ENCODE measurements around the gene SPINT2.
"Not testable (repeated sequence)": the region's sequence is repeated elsewhere in the genome, so short reads cannot be mapped to it uniquely, and the experiment has no call there.

The SPINT2 gene, protein sequence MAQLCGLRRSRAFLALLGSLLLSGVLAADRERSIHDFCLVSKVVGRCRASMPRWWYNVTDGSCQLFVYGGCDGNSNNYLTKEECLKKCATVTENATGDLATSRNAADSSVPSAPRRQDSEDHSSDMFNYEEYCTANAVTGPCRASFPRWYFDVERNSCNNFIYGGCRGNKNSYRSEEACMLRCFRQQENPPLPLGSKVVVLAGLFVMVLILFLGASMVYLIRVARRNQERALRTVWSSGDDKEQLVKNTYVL

DNA sequence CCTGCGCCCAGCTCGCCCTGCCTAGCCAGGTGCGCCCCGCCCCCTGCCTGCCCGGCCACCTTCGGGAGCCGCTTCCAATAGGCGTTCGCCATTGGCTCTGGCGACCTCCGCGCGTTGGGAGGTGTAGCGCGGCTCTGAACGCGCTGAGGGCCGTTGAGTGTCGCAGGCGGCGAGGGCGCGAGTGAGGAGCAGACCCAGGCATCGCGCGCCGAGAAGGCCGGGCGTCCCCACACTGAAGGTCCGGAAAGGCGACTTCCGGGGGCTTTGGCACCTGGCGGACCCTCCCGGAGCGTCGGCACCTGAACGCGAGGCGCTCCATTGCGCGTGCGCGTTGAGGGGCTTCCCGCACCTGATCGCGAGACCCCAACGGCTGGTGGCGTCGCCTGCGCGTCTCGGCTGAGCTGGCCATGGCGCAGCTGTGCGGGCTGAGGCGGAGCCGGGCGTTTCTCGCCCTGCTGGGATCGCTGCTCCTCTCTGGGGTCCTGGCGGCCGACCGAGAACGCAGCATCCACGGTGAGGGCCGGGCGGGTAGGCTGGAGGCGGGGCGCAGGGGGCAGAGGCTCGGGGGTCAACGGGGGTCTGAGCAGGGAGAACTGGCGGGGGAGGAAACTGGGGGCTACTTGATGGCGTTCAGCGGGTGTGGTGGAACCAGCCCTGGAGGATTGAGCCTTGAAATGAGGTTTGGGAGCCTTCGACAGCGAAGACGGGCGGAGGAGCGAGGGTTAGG is at the start of gene SPINT2:
SPINT2 (plus strand) TSS at position 88 of the 727 bp plus-strand sequence; CDS start at position 408, 320 bp downstream.
- no peak for DNase-seq

DNA sequence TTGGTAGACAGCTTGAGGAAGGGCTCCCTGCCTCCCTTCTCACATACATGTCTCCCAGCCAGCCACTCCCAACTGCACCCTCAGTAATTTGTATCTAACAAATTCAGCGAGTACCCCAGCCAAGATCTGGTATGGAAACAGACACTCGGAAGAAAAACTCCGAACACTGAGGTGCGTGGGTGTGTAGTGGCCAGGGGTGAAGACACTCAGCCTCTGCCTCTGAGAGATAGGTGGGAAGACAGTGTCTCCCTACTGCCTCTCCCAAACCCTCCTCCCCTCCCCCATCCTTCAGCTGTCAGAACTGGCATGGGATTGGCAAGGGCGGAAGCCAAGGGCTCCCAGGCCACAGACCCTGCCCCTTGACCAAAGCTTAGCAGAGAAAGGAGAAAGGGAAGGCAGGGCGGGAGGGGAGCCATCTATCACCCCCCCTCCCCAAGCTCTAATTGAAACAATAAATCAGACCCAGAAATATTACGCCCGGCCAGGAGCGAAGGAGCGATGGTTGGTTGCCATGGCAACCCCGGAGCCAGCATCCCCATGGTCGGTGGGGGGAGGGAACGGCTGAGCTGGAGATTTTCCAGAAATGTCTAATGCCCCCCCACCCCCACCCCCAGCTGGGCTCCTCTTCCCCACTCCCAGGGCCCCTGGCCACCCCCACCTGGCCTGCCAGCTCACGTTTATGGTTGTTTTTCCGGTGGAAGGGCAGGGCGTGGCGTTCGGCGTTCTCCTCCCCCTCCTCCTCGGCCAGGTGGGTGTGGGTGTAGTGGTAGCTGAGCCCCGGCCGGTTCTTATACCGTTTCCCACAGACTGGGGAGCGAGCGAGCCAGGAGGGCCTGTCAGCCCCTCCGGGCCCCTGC is 47.4 kb upstream of the SPINT2 start:
- no peak for DNase-seq

DNA sequence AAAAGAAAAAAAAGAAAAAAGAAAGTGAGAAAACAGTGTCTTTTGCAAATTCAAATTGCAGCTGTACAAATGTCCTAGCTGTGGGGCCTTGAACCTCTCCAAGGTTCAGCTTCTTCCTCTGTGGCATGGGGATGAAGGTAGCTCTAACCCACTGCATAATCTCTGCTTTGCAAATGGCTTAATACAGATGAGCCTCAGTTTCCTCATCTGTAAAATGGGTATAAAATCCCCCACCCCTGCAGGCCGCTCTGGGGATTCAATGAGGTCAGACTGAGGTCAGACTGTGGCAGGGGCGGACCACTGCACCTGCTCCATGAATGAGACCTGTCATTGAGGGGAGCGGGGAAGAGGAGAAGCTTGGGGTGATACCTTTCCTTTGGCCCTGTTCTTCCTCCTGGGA is 46.2 kb upstream of the SPINT2 start:
- DNase-seq, result no peak

DNA sequence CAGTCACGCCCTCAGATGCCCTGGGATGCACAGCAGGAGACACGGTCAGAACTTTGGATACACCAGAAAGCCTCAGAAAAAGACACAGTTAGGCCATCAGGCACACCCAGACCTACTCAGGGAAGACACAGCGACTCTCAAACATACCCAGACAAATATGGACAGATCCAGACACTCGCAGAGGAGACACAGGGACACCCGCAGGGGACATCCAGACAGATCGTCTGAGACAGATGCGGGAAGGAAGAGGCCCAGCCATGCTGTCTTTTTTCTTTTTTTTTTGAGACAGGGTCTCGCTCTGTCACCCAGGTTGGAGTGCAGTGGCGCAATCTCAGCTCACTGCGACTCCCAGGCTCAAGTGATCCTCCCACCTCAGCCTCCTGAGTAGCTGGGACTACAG is 45.2 kb upstream of the SPINT2 start:
- no peak for DNase-seq

DNA sequence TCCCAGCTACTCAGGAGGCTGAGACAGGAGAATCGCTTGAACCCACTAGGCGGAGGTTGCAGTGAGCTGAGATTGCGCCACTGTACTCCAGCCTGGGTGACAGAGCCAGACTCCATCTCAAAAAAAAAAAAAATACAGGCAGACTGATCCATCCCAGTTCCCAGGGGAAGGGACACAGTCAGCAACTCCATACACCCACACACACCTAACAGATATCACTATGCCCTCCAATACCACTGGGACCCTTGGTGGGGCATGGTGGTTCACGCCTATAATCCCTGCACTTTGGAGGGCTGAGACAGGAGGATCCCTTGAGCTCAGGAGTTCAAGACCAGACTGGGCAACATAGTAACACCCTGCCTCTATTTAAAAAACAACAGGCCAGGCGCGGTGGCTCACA is 43.0 kb upstream of the SPINT2 start:
- no peak for DNase-seq

DNA sequence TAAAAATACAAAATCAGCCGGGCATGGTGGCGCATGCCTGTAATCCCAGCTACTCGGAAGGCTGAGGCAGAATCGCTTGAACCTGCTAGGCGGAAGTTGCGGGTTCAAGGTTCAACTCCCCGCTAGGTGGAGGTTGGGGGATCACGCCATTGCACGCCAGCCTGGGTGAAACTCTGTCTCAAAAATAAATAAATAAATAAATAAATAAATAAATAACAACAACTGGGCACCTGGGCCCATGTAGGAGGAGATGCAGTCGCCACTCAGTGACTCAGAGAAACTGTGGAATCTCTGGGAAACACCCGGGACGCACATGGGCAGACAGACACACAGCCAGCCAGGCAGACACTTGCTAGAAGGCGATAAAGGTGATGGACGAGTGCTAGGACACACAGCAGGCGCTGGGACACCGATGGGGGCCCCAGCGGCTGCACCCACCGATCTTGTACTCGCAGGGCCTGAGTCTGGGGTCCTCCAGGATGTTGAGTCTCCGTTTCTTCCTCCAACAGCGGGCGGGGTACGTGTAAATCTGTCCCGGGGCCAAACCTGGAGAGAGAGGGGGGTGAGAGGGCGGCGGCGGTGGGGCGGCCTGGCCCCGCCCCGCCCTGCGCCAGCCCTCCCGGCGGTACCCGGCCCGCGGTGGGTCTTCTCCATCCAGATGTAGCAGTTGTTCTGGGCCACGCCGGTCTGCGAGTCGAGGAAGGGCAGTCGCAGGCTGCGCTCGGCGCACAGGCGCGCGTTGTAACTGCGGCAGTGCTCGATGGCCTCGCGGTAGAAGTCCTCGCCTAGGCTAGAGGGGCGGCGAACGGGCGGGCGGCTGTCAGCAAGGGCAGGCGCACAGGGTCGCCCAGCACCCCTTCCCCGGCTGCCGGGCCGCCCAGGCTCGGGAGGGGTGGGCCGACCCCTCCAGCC is 42.2 kb upstream of the SPINT2 start:
- no peak for DNase-seq

DNA sequence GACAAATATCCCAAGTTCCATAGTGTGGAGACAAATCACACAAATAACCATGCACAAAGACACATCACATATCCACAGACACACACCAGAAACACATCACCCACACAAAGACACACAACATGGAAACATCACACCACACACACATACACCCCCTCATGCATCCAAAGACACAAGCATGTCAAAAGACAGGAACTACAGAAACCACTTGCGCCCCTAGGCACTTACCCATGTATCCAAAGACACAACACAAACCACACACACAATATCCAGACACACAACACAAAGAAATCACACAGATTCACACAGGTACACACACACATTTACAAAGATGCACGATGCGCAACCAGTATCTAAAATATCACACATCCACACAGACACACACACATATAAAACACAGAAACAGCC is 41.3 kb upstream of the SPINT2 start:
- no peak for DNase-seq

DNA sequence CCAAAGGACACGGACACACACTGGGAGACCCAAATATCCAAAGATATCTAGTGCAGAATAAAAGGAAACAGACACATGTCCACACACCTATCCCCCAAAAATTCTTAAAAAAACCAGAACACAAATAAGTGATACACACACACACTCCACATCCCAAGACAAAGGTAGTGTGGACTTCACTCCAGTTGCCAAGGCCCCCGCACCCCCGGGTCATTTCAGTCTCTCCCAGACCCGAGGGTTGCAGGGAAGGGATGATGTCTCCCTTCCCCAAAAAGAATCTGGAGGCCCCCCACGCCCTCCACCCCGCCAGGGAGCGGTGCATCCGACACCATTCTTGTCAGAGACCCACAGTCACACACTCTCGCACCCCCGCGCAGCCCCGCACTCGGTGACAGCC is 40.8 kb upstream of the SPINT2 start:
- DNase-seq, result no peak

DNA sequence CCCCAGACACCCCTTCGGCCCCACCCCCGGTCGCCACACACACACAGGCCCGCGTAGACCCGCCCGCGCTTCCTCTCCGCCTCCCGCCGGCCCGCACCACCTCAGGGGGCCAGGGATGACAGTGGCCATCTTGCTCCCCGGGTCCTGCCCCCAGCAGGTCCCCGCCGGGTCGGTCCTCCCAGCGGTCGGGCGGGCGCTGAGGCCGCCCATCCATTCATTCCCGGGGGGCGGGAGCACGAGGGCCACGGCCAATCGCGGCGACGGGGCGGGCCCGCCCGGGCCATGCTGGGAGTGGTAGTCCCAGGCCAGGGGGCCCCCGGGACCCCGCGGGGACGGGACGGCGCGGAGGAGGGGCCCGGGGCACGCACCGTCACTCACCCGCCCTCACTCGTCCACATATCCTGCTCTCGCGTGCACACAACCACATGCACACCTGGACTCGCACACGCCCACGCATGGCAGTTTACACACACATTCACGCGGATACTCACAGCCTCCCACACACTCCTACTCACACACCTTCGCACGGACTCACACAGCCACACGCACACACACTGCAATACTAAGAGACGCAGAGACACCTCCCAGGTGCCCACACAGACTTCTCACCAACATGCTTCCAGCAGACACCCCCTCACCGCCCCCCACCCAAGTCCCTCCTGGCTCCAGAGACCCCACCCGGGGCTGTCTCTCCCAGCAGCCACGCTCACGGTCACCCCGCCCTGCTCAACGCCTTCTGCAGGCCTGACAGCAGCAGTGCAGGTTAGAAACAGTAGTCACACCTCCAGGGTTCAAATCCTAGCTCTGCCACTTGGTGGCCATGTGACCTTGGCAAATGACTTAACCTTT is 40.1 kb upstream of the SPINT2 start, which contains the start of gene DPF1:
DPF1 (minus strand) TSS at position 209 of the 849 bp plus-strand sequence; CDS start at position 129, 80 bp downstream.
- DNase-seq, result peak; percentile 60 to 70

DNA sequence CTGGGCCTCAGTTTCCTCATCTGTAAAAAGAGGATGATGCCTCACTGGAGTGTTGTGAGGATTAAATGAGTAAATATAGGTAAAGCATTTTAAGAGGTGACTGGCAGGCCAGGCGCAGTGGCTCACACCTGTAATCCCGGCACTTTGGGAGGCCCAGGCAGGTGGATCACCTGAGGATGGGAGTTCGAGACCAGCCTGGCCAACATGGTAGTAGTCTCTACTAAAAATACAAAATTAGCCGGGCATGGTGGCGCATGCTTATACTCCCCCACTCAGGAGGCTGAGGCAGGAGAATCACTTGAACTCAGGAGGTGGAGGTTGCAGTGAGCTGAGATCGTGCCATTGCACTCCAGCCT is 39.5 kb upstream of the SPINT2 start:
- DNase-seq, result not testable (repeated sequence)

DNA sequence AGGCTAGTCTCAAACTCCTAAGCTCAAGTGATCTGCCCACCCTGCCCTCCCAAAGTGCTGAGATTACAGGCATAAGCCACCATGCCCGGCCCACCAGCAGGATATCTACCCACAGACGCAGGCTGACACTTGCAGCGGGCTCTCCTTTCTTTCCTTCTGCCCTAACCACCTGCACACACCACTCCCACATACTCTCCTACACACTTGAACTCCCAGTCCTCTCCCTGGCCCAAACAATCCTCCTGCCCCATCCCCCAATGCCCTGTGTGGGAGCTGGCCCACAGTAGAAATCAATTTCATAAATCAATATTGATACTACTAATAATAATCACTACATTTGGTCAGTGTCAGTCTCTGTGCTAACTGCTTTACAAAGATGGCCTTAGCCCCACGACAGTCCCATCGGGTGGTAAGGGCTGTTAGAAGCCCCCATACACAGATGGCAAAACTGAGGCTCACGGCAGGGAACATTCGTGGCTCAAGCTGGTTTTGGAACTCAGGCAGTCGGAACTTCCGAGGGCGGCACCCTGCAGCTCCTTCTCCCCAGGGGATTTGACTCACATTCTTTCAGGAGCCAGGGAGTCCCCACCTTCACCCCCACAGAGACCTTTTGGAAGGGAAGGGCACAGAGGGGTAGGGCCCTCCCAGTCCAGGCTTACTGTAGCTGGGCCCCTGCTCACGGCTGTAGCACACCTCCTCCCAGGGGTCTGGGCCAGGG is 36.9 kb upstream of the SPINT2 start:
- DNase-seq, result no peak

DNA sequence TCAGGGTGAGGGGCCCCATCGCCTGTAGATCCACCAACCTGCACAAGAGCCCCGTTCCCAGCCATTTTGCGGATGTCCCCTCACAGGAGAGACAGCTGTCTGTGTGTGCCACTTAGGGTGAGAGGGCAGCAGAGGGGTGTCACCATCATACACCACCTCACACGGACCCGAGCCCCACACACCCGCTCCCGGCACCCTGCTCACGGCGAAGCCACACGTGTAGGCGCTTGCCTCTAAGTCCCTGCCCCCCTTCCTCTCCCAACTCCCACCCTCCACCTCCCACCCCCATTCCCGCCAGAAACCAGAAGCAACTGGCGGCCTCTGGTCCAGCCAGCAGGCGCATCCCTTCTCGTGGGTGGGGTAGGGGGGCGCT is 36.4 kb upstream of the SPINT2 start:
- DNase-seq, result no peak

DNA sequence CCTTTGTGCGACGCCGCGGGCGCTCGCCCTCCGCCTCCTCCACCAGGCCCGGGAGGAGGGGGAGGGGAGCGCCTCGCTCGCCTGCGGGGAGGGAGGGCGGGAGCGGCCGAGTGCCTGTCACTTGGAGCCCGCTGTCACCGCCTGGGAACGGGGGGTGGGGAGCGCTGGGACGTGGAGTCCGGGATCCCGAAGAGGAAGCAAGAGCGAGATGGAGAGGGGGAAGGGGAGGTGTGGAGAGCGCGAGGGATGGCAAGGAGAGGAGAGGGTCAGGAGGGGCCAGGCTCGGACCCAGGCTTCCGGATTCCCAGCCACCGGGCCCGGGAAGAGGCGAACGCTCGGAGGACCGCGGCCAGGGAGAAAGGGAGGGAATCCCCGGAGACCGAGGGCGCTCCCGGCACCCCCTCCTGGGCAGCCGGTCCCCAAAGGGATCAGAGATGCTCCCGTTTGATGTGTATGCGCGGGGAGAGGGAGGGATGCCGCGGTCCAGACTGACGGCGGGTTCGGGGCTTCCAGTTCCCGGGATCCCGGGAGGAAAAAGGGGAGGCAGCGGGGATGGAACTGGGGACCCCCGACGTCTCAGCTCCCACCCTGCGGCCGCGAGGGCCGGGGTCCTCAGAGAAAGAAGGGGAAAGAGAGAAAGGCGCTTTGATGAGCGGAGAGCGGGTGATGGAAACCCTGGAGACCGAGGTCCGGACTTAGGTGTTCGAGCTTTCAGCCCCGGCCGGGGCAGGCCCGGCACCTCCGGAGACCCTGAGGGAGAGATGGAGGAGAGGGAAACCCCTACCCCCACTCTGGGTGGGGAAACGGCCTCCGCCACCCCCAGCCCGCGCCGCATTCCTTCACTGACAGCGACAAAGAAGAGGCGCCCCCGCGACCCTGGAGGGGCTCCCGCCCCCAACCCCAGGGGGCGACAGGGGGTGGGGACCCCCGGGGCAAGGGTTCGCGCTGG is 35.6 kb upstream of the SPINT2 start:
- no peak for DNase-seq

DNA sequence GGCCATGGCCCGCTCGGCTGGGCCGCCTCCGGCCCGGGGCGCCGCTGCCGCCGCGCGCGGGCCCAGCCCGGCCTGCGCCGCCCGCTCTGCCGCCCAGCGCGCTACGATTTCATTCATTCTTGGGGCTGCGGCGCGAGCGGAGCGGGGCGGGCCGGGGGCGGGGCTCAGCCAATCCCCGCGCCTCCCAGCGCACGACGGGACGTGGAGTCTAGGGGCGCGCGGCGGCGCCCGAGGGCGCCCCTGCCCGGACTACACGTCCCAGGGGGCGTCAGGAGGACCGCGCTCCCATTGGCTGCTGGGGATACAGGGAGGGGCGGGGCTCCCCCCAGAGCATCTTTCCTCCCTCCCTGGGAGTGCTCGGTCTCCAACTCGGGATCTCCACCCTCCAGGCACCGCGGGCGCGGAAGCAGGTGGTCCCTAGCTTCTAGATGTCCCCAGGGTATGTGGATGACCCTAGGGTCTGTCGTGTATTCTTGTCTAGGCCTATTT is 34.7 kb upstream of the SPINT2 start:
- peak; percentile 77 to 82 for DNase-seq

DNA sequence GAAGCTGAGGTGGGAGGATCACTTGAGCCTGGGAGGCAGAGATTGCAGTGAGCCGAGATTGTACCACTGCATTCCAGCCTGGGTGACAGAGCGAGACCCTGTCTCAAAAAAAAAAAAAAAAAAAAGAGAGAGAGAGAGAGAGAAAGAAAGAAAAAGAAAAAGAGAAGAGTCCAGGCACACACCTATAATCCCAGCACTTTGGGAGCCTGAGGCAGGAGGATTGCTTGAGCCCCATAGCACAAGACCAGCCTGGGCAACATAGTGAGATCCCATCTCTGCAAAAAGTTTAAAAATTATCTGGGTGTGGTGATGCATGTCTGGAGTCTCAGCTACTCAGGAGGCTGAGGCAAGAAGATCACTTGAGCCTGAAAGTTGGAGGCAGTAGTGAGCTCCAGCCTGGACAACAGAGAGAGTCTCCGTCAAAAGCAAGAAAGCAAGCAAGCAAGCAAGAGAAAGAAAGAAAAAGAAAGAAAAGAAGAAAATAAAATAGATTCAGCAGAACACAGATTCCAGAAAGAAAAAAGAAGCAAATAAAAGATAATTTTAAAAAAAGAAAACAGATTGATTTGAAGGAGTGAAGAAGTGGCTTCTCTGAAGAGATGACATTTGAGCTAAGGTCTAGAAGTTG is 33.8 kb upstream of the SPINT2 start:
- not testable (repeated sequence) for DNase-seq

DNA sequence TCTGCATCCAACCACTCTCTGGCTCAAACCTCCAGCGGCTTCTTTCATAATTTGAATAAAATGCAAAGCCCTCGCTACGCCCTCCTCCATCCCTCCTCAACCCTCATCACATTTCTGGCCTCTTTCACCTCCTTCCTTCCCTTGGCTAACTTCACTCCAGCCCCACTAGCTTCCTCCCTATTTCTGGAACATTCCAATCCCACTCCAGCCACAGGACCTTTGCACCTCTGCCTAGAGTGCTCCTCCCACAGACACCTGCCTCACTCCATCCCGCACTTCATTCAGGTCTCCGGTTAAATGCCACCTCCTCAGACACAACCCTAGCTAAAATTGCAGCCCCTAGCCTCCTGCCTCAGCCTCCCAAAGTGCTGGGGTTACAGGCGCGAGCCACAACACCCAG is 32.5 kb upstream of the SPINT2 start:
- no peak for DNase-seq

DNA sequence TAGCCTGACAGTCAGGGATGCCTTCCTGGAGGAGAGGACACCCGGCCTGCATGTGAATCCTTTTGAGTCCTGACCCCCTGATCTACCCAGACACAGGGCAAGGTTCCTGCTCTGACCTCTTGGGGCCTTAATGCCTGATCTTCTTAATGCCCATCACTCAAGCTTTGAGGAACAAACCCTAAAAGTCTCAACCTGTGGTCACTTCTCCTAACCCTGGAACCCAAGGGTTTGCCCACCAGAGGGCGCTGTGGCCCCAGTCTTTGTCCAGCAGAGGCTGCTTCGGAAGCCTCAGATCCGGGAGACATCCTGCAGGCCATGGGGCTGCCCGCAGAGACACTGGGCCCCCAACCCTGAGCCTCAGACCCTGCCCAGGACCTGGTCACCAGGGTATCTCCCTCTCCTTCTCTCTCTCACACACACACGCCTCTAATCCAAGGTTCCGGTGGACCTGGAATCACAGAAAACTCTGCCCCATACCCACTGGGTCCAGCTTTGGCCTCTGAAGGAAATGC is 30.6 kb upstream of the SPINT2 start:
- DNase-seq, result peak; percentile 89 to 91

DNA sequence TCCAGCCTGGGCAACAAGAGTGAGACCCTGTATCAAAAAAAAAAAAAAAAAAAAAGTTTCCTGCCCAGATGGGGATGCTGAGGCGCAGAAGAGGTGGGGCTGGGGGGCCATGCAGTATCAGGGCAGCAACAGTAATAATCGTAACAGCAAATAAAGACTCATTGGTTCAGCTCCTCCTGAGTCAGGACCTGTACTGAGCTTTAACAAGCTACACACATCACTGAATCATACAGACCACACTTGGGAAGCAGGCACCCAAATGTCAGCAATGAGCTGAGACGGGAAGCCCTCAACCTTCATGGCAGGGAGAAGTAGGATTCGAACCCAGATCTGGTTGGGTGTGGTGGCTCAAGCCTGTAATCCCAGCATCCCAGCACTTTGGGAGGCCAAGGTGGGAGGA is 29.8 kb upstream of the SPINT2 start:
- DNase-seq, result no peak

DNA sequence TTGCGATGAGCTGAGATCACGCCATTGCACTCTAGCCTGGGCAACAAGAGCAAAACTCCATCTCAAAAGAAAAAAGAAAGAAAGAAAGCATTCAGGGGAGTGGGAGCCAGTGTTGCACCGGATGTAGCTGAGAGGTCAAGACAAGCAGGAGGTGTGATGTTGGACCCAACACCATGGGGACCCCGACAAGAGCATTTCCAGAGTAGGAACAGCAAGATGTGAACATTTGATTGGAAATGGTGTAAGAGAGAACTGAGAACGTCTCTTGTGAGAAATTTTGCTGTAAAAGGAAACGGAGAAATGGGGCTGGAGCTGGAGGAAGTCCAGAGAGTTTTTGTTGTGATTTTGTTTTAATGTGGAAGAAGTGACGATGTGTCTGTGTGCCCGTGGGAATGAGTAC is 24.6 kb upstream of the SPINT2 start:
- DNase-seq, result no peak

All from activated CD4-positive, alpha-beta T cell treated with anti-CD3 and anti-CD28 coated beads, Interleukin-2, amount 50 U/mL, for 48 hours (primary cell).